ENCODE measurements around the gene PUDP.

The PUDP gene

DNA sequence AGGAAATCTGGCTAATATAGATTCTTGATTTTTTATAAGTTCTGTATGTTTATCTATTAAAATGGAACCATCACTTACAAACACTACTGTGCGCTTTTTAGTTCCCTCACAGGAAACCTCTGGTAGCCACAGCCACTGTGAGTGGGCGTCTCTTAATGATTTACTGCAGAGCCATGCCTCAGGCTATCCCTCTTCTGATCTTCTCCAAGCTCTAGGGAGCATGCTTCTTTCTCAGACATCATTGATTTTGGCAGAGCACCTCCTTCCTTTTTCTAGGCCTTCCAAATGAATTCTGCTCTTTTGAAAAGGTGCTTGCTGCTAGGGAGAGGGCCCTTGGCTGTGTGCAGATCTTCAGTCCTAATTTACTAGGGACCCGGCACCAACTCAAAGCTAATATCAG, 61.6 kb downstream of the PUDP start:
- Histone ChIP-seq H3K9ac (no peak overlapping the region), H2AFZ (no peak overlapping the region), H3K4me3 (ENCODE audit: low read depth, low read length) (no peak overlapping the region), H3K4me1 (no peaks in the 10 kb centered on the region), H3K4me2 (ENCODE audit: low read length) (no peak overlapping the region), H3K79me2 (no peaks in the 10 kb centered on the region), H3K27me3 (ENCODE audit: control insufficient read depth, insufficient read depth, low read length) (no peaks in the 10 kb centered on the region), H3K27ac (no peak overlapping the region), H3K9me3 (ENCODE audit: control insufficient read depth, low read length) (no peaks in the 10 kb centered on the region), H3K36me3 (ENCODE audit: control insufficient read depth, insufficient read depth, low read length) (no peaks in the 10 kb centered on the region)
- TF ChIP-seq, protein P1, sequence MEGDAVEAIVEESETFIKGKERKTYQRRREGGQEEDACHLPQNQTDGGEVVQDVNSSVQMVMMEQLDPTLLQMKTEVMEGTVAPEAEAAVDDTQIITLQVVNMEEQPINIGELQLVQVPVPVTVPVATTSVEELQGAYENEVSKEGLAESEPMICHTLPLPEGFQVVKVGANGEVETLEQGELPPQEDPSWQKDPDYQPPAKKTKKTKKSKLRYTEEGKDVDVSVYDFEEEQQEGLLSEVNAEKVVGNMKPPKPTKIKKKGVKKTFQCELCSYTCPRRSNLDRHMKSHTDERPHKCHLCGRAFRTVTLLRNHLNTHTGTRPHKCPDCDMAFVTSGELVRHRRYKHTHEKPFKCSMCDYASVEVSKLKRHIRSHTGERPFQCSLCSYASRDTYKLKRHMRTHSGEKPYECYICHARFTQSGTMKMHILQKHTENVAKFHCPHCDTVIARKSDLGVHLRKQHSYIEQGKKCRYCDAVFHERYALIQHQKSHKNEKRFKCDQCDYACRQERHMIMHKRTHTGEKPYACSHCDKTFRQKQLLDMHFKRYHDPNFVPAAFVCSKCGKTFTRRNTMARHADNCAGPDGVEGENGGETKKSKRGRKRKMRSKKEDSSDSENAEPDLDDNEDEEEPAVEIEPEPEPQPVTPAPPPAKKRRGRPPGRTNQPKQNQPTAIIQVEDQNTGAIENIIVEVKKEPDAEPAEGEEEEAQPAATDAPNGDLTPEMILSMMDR (IDR thresholded peaks at IDR 0.05), result no peak

DNA sequence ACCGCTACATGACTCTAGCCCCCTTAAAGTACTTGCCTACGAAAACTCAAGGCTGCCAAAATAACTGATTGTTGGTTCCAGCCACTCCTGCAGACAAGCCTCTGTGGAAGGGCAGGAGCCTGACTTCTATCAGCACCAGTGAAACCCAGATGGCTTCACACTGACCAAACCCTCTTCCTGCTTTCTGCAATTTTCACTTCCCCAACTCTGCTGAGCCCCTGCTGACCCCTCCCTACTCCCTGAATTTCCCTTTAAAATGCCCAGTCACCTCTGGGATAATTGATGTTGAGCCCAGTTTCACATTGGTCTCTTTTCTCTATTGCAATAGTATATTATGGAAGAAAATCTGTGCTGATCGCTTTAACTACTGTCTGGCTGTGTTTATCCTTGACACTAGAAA, 62.1 kb downstream of the PUDP start:
- no peak overlapping the region for H3K9ac ChIP-seq
- no peaks in the 10 kb centered on the region for H3K36me3 ChIP-seq (ENCODE audit: control insufficient read depth, insufficient read depth, low read length)
- H3K9me3 ChIP-seq (ENCODE audit: control insufficient read depth, low read length), result no peaks in the 10 kb centered on the region
- TF ChIP-seq, protein P1 (IDR thresholded peaks at IDR 0.05), result no peak
- no peak overlapping the region for H3K4me3 ChIP-seq (ENCODE audit: low read depth, low read length)
- H2AFZ ChIP-seq, result no peak overlapping the region
- H3K4me2 ChIP-seq (ENCODE audit: low read length), result no peak overlapping the region
- H3K79me2 ChIP-seq, result no peaks in the 10 kb centered on the region
- no peaks in the 10 kb centered on the region for H3K4me1 ChIP-seq
- H3K27ac ChIP-seq, result no peak overlapping the region
- no peaks in the 10 kb centered on the region for H3K27me3 ChIP-seq (ENCODE audit: control insufficient read depth, insufficient read depth, low read length)

DNA sequence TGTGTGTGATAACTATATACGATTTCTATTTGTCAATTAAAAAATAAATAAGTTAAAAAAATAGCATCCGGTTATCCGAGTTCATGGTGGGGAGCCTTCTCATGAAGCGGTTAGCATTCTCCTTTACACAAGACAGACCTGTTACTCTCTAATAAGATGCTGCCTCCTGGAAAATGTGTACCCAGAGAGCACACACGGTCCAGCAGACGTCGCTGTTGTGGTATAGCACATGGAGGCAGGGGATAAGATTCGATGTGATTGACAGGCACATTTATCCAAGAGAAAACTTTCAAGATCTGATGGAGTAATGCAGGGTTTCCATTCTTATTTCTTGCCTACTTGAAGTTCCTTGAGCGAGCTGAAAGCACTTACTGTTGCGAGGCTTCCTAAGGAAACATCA, 63.1 kb downstream of the PUDP start:
- Histone ChIP-seq H2AFZ (no peak overlapping the region), H3K4me3 (ENCODE audit: low read depth, low read length) (no peak overlapping the region), H3K27me3 (ENCODE audit: control insufficient read depth, insufficient read depth, low read length) (no peaks in the 10 kb centered on the region), H3K9me3 (ENCODE audit: control insufficient read depth, low read length) (no peaks in the 10 kb centered on the region), H3K9ac (no peak overlapping the region), H3K79me2 (no peaks in the 10 kb centered on the region), H3K27ac (no peak overlapping the region), H3K4me2 (ENCODE audit: low read length) (no peak overlapping the region), H3K4me1 (no peaks in the 10 kb centered on the region), H3K36me3 (ENCODE audit: control insufficient read depth, insufficient read depth, low read length) (no peaks in the 10 kb centered on the region)
- TF ChIP-seq, protein P1 (IDR thresholded peaks at IDR 0.05), result no peak

DNA sequence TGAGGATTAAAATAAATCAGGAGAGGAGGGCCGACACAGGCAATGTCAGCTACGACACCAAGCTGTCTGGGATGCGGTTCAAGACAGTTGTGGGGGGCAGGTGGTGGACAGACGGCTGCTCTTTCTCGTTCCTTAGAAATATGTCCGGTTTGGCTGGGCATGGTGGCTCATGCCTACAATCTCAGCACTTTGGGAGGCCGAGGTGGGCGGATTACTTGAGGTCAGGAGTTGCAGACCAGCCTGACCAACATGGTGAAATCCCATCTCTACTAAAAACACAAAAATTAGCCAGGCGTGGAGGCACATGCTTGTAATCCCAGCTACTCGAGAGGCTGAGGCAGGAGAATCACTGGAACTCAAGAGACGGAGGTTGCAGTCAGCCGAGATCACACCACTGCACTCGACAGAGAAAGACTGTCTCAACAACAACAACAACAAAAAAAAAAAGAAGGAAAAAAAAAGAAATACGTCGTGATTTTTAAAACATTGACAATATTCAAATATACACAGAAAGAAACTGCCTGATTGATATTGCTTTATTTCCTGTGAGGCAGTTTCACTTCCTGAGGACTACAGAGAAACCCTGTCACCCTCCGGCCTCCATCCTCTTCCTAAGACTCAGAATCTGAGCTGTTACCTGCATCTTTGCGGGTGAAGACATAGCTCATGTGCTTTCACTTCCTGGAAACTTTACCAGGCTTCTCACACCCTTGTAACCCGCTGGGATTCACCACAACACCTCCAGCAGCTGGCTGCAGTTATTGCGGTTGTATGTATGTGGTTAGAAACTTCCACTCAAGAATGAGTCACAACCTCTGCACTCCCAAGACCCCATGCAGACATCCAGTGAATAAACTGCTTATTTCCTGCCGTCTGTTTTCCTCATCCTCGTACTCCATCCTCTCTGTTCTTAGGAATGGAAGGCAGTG, 64.2 kb downstream of the PUDP start:
- no peak overlapping the region for H3K4me3 ChIP-seq (ENCODE audit: low read depth, low read length)
- TF ChIP-seq, protein P1 (IDR thresholded peaks at IDR 0.05), result no peak

DNA sequence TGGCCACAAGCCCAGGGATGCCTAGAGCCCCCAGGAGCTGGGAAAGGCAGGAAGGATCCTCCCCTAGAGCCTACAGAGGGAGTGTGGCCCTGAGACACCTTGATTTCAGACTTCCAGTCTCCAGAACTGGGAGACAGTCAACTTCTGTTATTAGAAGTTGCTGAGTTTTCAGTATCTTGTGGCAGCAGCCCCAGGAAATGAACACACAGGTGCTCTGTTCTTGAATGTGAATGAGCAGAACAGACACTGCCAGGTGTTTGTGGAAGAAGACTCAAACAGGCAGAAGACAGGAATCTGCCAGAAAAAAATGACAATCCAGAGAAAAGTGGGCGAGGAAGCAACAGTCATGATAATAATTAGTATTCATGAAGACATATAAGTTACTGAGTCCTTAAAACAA, 64.9 kb downstream of the PUDP start:
- TF ChIP-seq, protein P1 (IDR thresholded peaks at IDR 0.05), result no peak

More for the DNA sequence above, 64.2 kb downstream of the PUDP start:
- no peaks in the 10 kb centered on the region for H3K36me3 ChIP-seq (ENCODE audit: control insufficient read depth, insufficient read depth, low read length)
- H3K4me1 ChIP-seq, result no peaks in the 10 kb centered on the region
- H3K9me3 ChIP-seq (ENCODE audit: control insufficient read depth, low read length), result no peaks in the 10 kb centered on the region
- H3K4me2 ChIP-seq (ENCODE audit: low read length), result no peak overlapping the region
- H3K27ac ChIP-seq, result no peak overlapping the region
- H3K79me2 ChIP-seq, result no peaks in the 10 kb centered on the region
- no peak overlapping the region for H3K9ac ChIP-seq
- H2AFZ ChIP-seq, result no peak overlapping the region
- H3K27me3 ChIP-seq (ENCODE audit: control insufficient read depth, insufficient read depth, low read length), result no peaks in the 10 kb centered on the region

More for the DNA sequence above, 64.9 kb downstream of the PUDP start:
- Histone ChIP-seq H2AFZ (no peak overlapping the region), H3K79me2 (no peaks in the 10 kb centered on the region), H3K4me3 (ENCODE audit: low read depth, low read length) (no peak overlapping the region), H3K4me1 (no peaks in the 10 kb centered on the region), H3K27ac (no peak overlapping the region), H3K9ac (no peak overlapping the region), H3K9me3 (ENCODE audit: control insufficient read depth, low read length) (no peaks in the 10 kb centered on the region), H3K36me3 (ENCODE audit: control insufficient read depth, insufficient read depth, low read length) (no peaks in the 10 kb centered on the region), H3K4me2 (ENCODE audit: low read length) (no peak overlapping the region), H3K27me3 (ENCODE audit: control insufficient read depth, insufficient read depth, low read length) (no peaks in the 10 kb centered on the region)
